ENCODE measurements around the gene GALNT17.

GRCh38 chr7:71591876-71592275, 459.9 kb downstream of the GALNT17 start:
- TF ChIP-seq CTCF (IDR thresholded peaks at IDR 0.05), result no peak
- no peak for TF ChIP-seq POLR2A (IDR thresholded peaks at IDR 0.05)
